Parathyroid adenoma (tissue), 2 donors: ENCODE results near the gene C1RL.

Source experiments
- H2AFZ ChIP-seq: fragments of 300-600 bp; sonication (generic); one replicate; pipeline ENCODE4 v1.7.0; 2017; ENCODE audit warnings: antibody characterized with exemption, mild to moderate bottlenecking
- H3K27ac ChIP-seq: fragments of 300-600 bp; sonication (generic); one replicate; pipeline ENCODE4 v1.7.0; 2017
- H3K27me3 ChIP-seq: fragments of 300-600 bp; sonication (generic); one replicate; pipeline ENCODE4 v1.7.0; 2017; ENCODE audit warnings: low read length; ENCODE audit not compliant: control insufficient read depth, insufficient read depth
- H3K36me3 ChIP-seq: fragments of 300-600 bp; sonication (generic); one replicate; pipeline ENCODE4 v1.7.0; 2017; ENCODE audit warnings: low read length; ENCODE audit not compliant: control insufficient read depth, insufficient read depth
- H3K4me1 ChIP-seq: fragments of 300-600 bp; sonication (generic); one replicate; pipeline ENCODE4 v1.7.0; 2017; ENCODE audit warnings: control low read depth
- H3K4me2 ChIP-seq: fragments of 300-600 bp; sonication (generic); one replicate; pipeline ENCODE4 v1.7.0; 2017; ENCODE audit warnings: low read length
- H3K4me3 ChIP-seq: fragments of 300-600 bp; sonication (generic); one replicate; pipeline ENCODE4 v1.7.0; 2017; ENCODE audit warnings: low read depth, low read length
- H3K79me2 ChIP-seq: fragments of 300-600 bp; sonication (generic); one replicate; pipeline ENCODE4 v1.7.0; 2017; ENCODE audit warnings: control low read depth
- H3K9ac ChIP-seq: fragments of 300-600 bp; sonication (generic); one replicate; pipeline ENCODE4 v1.7.0; 2017; ENCODE audit warnings: mild to moderate bottlenecking
- H3K9me3 ChIP-seq: fragments of 300-600 bp; sonication (generic); one replicate; pipeline ENCODE4 v1.7.0; 2017; ENCODE audit warnings: low read length; ENCODE audit not compliant: control insufficient read depth
- CTCF ChIP-seq: fragments of 300-600 bp; sonication (generic); IDR thresholded peaks from one replicate; pipeline ENCODE4 v1.7.0; 2017; ENCODE audit warnings: antibody characterized with exemption, mild to moderate bottlenecking
- donor health status: primary hyperparathyroidism.

The C1RL gene

GRCh38 chr12:7108796-7109571, at the start of gene C1RL:
Gene C1RL, minus strand, starts transcription at chr12:7109214. Its CDS starts 34 bp downstream, at chr12:7109180.
- H3K4me3 ChIP-seq: peak within 1 kb of the TSS; percentile 71
- no peaks in the 10 kb centered on the region for H3K36me3 ChIP-seq
- peak within 1 kb of the TSS; percentile 49 for H3K9ac ChIP-seq
- H3K27me3 ChIP-seq: no peaks in the 10 kb centered on the region
- H3K4me2 ChIP-seq: peak within 1 kb of the TSS; percentile 97
- H3K27ac ChIP-seq: peak within 1 kb of the TSS; percentile 91
- H2AFZ ChIP-seq: peak within 1 kb of the TSS; percentile 97
- H3K4me1 ChIP-seq: peaks cover 4% of the 10 kb centered on the region
- TF ChIP-seq CTCF: peak; percentile 98
- peaks cover 2% of the 10 kb centered on the region for H3K9me3 ChIP-seq
- peaks cover 4% of the 10 kb centered on the region for H3K79me2 ChIP-seq

GRCh38 chr12:7157391-7157790, 48.4 kb upstream of the C1RL start:
- TF ChIP-seq CTCF: no peak
- Histone ChIP-seq H3K9me3 (no peaks in the 10 kb centered on the region), H3K4me1 (peaks cover 81% of the 10 kb centered on the region), H3K79me2 (peaks cover 3% of the 10 kb centered on the region), H3K4me3 (no peak overlapping the region), H3K27me3 (no peaks in the 10 kb centered on the region), H2AFZ (no peak overlapping the region), H3K27ac (peak overlapping the region; percentile 96), H3K4me2 (no peak overlapping the region), H3K9ac (no peak overlapping the region), H3K36me3 (no peaks in the 10 kb centered on the region)

GRCh38 chr12:7156259-7157197, 47.5 kb upstream of the C1RL start:
- Histone ChIP-seq H3K4me2 (peak overlapping the region; percentile 29), H3K27me3 (no peaks in the 10 kb centered on the region), H3K9me3 (no peaks in the 10 kb centered on the region), H3K27ac (peak overlapping the region; percentile 96), H3K4me3 (no peak overlapping the region), H3K9ac (peak overlapping the region; percentile 22), H3K79me2 (peaks cover 3% of the 10 kb centered on the region), H3K4me1 (peaks cover 81% of the 10 kb centered on the region), H2AFZ (peak overlapping the region; percentile 56), H3K36me3 (no peaks in the 10 kb centered on the region)
- no peak for TF ChIP-seq CTCF

GRCh38 chr12:7155471-7156034, 46.5 kb upstream of the C1RL start:
- H3K4me1 ChIP-seq: peaks cover 77% of the 10 kb centered on the region
- peaks cover 3% of the 10 kb centered on the region for H3K79me2 ChIP-seq
- peak overlapping the region; percentile 56 for H2AFZ ChIP-seq
- TF ChIP-seq CTCF: peak; percentile 15
- H3K4me3 ChIP-seq: no peak overlapping the region
- no peaks in the 10 kb centered on the region for H3K27me3 ChIP-seq
- H3K9ac ChIP-seq: no peak overlapping the region
- no peaks in the 10 kb centered on the region for H3K9me3 ChIP-seq
- no peaks in the 10 kb centered on the region for H3K36me3 ChIP-seq
- H3K4me2 ChIP-seq: peak overlapping the region; percentile 29
- peak overlapping the region; percentile 96 for H3K27ac ChIP-seq
